ENCODE measurements around the gene RLBP1.

RLBP1 gene

DNA sequence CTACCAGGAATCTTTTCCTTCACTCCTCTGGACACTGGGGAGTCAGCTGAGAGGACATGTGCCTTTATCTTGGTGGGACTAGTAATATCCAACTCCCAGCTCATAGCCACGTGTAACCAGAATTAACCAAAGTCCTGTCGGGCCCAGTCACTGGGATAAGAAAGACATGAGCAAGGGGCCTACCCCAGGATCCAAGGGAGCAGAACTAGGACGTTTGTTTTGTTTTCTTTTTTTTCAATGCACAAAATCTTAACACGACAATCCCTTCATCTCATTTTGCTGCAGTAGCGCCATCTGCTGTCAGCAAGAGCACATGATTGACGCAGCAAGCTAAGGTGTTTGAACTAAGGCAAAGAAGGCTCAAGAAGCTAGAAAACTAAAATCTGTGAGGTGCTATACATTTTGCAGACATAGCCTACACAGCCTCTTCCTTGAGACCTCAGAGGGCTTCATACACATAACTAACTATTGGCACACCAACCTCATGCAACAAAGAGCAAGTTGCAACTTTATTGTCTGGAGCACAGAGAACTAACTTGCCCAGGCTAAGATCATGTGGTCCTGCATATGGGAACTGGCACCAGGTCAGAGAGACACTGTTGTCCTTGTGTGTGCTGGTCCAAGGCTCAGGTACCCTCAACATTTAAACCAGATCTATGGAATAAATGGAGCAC, 43.6 kb downstream of the RLBP1 start:
- peak; percentile 45 for DNase-seq

DNA sequence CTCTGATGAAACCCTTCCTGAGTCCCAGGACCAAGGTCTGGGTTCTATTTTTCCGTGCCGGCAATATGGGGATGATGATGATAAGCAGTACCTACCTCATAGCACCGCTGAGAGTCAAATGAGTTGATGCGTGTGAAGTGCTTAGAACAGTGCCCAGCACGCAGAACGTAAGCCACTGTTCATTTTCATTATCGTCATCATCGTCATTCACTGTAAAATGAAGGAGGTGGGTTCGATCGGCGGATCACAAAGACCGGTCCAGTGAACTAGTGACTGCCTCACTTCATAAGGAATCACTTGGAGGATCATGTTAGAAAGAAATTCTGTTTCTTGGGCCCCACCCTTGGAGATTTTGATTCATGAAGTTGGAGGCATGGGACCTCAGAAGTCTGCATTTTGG, 44.3 kb downstream of the RLBP1 start:
- no peak for DNase-seq

DNA sequence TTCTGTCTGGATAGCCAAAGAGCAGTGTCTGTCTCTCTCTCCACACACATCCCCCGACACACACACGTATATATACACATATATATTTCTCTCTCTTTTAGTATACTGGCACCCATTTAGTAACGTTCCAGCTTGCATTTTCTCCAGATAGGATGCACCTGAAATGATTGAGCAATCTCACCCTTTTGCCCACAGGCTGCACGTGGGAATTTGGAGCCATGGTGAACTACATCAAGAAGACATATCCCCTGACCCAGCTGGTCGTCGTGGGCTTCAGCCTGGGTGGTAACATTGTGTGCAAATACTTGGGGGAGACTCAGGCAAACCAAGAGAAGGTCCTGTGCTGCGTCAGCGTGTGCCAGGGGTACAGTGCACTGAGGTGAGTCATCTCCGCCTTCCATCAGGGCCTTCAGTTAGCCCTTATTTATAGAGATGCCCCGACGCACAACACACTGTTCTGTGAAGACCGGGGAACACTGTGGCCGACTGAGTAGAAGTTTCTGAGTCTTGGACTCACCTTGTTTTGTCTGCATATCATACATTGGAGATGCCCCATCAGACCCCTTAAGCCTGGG, 45.7 kb downstream of the RLBP1 start:
- no peak for DNase-seq

DNA sequence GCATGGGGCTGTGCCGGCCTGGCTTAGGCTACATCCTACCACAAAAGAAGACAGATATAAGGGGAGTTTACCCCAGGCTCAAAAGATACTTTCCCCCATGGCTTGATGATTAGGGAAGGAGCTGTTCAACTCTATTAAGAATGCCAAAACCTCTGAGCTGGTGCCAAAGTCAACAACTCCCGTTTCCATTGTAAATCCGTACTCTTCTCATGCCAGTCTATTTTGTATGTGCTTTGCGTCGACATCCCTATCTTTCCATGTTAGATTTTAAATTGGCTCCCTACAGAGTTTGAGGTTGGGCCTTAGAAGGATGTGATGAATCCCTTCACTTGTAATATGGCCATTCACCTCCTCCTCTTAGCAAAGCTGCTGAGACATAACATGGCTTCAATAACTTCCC, 46.9 kb downstream of the RLBP1 start:
- no peak for DNase-seq

DNA sequence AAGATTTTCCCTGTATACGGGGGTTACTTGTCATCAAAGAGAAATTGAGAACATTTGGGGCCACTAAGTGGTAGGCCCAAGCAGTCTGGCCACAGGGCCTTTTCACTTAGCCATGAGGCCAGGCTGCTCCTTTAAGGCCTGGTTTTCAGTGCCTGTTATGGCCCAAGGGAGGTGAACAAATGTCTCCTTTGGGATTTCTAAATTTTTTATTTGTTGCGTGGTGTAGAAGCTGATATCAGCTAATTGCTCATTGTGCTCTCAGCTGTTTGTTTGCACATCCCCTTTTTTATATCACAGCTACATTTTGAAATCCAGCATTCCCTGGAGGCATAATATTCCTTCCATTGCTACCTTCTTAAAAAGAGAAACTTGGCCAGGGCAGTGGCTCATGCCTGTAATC, 48.5 kb downstream of the RLBP1 start:
- DNase-seq, result no peak

DNA sequence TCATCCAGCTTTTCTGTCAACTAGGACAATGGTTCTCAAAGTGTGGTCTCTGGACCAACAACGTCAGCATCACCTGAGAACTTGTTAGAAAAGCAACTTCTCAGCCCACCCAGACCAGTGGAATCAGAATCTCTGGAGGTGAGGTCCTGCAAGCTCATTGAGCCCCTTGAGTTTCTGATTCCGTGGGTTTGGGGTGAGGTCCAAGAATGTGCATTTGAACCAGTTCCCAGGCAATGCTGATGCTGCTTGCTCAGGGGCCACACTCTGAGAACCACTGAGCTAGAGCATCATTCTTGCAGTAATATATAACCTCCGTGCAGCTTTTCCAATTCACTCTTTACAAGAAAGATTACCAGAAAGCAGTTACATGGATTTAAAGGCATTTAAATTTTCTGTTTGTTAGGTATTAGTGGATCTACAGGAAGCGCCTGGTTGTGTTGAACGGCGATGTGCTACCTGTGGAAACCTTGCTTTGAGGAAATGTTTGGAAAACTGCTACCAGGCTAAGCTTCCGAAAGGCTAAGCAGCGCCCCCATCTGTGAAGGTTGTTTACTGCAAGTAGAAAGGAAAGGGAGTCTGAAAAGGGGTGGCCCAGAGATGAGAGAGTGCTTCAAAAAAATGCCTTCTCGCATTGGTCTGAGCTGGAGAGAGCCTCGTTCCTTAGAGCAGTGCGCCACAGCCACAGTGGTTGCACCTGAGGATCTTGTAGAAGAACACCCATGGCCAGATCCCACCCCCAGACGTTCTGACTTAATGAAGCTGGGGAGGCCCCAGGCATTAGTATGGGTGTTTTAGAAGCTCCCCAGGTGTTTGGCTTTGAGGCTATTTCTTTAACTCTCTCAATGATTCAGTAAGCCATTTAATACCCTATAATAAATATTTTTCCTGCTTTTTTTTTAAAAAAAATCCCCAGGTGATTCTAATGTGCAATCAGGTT, 50.0 kb downstream of the RLBP1 start:
- peak; percentile 58 for DNase-seq

DNA sequence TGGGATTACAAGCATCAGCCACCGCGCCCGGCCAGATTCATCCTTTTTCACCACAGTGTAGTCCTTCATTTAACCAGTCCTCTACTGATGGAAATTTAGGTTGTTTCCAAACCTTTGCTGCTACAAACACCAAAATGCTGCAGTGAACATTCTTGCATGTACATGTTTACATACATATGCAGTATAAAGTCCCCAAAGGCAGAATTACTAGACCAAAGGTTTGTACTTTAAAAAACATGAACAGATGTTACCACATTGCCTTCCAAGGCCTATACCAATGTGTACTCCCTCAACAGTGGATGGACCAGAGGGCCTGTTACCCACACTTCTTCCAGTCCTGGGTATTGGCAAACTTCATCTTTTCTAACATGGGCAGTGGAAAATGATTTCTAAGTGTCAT, 51.0 kb downstream of the RLBP1 start:
- no peak for DNase-seq

DNA sequence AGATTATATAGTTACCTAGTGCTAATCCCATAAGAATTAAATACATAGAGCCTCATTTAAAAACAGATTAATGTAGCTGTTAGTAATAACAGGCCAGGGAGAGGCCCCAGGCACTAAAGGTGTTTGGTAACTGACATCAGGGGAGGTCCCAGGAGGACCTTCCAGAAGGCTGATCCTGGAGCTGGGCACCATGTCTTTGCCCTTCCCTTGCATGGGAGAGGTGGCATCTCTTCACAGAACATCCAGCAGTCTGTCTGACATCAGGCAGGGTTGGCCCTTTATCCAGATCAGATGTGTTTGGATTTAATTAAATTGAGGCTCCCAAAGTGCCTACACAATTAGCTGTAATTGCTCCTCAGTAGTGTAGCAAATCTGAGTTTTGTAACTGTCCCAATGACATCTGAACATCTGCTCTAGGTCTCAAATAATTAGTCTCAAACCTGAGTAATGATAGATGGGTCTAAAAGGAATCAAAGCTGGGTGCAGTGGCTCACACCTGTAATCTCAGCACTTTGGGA, 53.0 kb downstream of the RLBP1 start:
- DNase-seq, result no peak

DNA sequence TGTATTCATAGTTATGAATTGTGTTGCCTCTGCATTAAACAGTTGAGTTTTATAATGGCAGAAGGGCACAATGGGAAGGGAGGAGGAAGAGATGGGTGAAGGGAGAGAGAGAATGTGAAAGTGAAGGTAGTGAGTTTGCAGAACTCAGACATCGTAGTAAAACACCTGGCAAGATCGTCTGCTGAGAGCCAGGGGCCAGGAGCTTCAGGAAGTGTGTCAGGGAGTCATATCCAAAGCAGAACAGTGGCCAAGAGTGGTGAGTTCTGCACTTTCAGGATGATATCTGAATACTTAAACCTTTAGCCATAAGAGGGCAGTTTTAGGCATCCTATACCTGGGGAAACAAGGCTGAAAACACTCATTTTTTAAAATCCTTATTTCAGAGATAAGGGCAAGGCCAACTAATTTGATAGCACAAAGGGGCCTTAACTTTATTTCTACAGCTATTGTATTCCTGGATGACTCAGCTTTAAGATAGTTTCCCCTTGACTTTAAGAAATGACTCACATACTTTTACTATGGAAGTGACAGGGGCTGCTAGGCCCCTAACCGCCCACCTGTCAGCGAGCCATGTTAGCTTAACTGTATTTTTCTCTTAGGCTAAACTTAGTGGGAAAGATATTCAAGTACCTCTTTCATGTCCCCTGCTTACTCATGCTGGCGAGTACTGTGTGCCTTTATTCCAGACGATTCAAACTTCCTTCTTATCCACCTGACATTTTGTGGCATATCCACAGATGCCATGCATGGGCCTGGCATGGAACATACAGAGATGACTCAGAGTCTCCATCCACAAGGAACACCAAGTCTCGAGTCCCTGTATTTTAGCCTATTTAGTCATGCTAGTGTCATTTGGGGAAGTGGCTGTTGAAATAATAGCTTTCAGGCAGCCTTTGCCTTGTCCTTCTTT, 53.9 kb downstream of the RLBP1 start:
- no peak for DNase-seq

DNA sequence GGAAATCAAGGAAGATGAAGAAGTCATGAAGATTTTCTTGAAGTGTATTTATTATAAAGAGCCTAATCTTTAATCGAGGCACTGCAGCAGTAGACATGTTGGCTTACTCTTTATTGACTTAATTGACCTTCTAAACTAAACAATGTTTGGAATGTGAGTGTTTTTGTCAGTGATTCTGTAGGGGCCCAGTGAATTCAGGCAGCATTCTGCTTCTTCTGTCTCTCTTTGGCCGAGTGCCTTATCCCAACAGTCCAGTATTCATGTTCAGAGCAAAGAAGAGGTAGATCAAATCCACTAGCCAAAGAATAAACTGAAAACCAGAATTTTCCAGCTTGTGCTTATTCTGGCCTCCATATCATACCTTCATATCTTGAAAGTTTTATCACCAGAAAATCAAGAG, 55.7 kb downstream of the RLBP1 start:
- DNase-seq, result no peak

DNA sequence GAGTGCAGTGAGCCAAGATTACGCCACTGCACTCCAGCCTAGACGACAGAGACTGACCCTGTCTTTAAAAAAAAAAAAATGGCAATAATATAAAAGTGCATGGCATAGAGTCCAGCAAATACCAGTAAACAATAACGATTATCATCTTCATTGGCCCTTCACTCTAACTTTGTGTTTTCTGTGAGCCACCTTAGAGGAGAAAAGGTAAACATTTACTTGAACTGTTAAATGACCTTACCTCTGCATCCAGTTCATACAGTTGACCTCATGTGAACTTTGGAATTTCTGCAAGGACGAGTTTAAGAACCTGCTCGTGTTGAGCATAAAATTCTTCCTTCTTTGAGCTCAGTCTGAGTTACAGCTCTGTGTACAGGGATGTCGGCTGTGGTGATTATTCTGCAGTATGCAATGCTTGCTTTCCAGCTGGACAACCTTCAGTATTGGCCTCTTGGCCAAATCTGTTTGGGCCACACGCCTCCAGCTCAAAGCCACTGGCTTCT, 56.6 kb downstream of the RLBP1 start:
- DNase-seq, result no peak

DNA sequence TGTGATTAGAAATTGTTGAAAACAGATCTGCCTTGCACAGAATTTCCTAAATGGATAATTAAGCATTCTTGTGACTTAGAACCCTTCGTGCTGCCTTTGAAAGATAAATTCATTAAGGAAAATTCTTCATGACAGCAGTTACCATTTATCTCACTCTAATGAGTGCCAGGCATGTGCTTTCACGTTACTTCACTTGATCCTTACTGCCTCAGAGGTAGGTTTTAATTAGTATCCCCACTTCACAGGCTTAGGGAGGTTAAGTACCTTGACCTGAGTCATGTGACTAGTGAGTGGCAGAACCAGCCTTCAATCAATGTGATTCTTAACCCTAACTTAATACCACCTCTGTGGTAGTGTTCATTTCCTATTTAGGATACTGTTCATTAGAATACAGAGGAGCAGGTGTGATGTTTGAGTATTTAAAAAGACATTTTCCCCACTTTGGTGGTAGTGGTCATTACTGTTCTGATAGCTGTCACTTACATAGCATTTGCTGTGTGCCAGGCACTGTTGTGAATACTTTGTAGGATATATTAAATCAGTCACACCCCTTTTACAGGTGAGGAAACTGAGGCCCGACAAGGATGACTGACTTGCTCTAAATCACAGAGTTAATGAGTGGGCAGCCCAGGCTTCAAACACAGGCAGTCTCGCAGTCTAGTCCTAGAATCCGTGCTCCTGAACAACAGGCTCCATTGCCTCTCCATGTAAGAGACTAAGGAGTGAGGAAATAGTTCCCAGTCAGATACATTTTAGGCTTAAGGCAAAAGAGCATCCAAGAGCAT, 57.9 kb downstream of the RLBP1 start:
- peak; percentile 25 for DNase-seq

DNA sequence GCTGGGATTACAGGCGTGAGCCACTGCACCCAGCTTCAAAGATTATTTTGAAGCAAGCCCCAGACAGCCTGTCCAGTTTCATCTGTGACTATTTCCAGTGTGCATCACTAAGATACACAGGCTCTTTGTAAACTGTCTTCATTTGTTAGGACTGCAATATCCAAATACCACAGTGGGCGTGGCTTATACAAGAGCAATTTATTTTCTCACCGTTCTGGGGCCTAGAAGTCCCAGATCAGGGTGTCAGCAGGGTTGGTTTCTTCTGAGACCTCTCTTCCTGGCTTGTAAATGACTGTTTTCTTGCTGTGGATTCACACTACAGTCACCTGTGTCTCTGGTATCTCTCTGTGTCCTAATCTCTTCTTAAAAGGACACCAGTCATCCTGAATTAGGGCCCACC, 59.7 kb downstream of the RLBP1 start:
- no peak for DNase-seq

All from NCI-H510A treated with DMSO at 0.1 percent for 48 hours (cell line).